IgD-negative memory B cell (primary cell): Measurements from ENCODE around the gene RIN3. TPM values are rescaled to one million over a fixed set of nuclear protein-coding genes. Genes with fewer than 3 reads are reported as not detected.
A peak's percentile ranks its signal among the peaks of the same experiment; 100 is the strongest.

Source experiments
- H3K27ac Mint-ChIP-seq, 3 donors: one replicate each; pipeline ENCODE4 v1.8.0; 2020 to 2022; ENCODE audit warnings: mild to moderate bottlenecking in 3 of 3, mixed read lengths in 3 of 3, moderate library complexity in 1 of 3
- H3K27me3 Mint-ChIP-seq: one replicate; pipeline ENCODE4 v1.8.0; 2021; ENCODE audit warnings: mixed read lengths
- H3K36me3 Mint-ChIP-seq: one replicate; pipeline ENCODE4 v1.8.0; 2020; ENCODE audit warnings: mild to moderate bottlenecking, mixed read lengths
- H3K4me1 Mint-ChIP-seq, 3 donors: one replicate each; pipeline ENCODE4 v1.8.0; 2020 to 2022; ENCODE audit warnings: mixed read lengths in 3 of 3, mild to moderate bottlenecking in 1 of 3
- H3K4me3 Mint-ChIP-seq, 4 donors: one replicate each; pipeline ENCODE4 v1.8.0; 2020 to 2022; ENCODE audit warnings: mild to moderate bottlenecking in 4 of 4, mixed read lengths in 4 of 4, moderate library complexity in 3 of 4
- H3K9me3 Mint-ChIP-seq, 3 donors: one replicate each; pipeline ENCODE4 v1.8.0; 2020 to 2021; ENCODE audit warnings: mixed read lengths in 3 of 3, mild to moderate bottlenecking in 1 of 3
- polyA plus RNA-seq: library from polyadenylated mRNA; unstranded; fragments of 300-500 nt; fragmentation: Illumina TruSeq; gene quantifications from one replicate; pipeline ENCODE4 v1.2.3, GENCODE V29; 2021

The RIN3 gene
- polyA plus RNA-seq, 1 donor from 2014 or later, result 29.4 TPM

DNA sequence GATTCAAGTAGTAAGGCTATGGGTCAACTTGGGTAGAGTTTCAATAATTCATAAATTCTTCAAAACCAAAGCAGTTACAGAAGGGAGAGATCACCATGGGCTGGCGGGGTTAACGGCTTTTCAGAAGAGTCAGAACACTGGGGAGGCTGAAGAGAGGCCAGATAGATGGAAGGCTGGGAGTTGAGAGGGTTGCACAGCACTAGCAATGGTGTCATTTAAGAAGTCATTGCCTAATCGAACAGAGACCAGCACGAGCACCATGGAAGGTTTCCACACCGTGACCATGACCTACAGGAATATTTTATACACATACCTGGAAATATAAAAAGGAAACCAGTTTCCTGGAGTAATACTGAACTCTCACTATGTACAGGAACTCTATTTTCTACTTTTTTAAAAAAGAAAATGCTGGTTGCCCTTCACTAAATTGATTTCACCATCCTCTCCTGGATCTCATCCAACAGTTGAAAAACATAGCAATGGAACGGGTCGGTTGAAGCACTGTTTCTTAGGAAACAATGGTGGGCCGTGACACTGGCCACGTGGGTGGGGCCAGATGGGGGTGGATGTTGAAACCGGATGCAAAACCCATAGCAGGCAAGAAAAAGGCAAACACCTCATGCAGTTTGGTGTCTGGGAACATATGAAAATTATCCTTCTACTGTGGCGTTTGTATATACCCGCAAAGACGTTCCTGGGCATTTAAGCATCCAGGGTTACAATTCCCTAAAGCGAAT, 38.0 kb upstream of the RIN3 start:
- peaks cover 2% of the 10 kb centered on the region for H3K36me3 Mint-ChIP-seq
- H3K4me1 Mint-ChIP-seq, result peaks cover 0 to 3% (median 0%) of the 10 kb centered on the region in 3 donors
- H3K27me3 Mint-ChIP-seq, result peaks cover 2% of the 10 kb centered on the region
- peak overlapping the region in 1 of 4 donors; percentile 1 for H3K4me3 Mint-ChIP-seq
- peak overlapping the region in 1 of 3 donors; percentile 71 for H3K27ac Mint-ChIP-seq
- H3K9me3 Mint-ChIP-seq, result peaks cover 0 to 12% (median 11%) of the 10 kb centered on the region in 3 donors

DNA sequence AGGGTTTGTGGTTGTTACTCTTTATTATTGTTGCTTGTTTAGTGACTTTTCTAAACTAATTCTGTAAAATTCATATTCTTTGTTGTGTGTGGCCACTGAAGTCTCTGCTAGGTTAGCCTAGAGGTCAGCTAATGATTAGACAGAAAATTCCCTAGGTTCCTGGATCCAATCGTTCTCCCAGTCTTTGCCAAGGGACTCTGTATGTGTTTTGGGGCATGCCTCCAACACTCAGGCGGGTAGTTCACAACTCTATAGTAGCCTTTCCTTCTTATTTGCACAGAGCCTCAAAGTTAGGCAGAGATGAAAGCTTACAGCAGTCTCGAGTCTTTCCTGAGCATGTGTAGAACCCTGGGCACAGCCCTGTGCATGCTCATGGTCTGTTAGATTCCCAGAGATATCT, 32.7 kb upstream of the RIN3 start:
- no peak overlapping the region for H3K4me3 Mint-ChIP-seq
- H3K4me1 Mint-ChIP-seq, result no peaks in the 10 kb centered on the region
- H3K27me3 Mint-ChIP-seq, result peaks cover 7% of the 10 kb centered on the region
- H3K9me3 Mint-ChIP-seq, result peaks cover 0 to 15% (median 13%) of the 10 kb centered on the region in 3 donors
- peaks cover 3% of the 10 kb centered on the region for H3K36me3 Mint-ChIP-seq
- H3K27ac Mint-ChIP-seq, result no peak overlapping the region

DNA sequence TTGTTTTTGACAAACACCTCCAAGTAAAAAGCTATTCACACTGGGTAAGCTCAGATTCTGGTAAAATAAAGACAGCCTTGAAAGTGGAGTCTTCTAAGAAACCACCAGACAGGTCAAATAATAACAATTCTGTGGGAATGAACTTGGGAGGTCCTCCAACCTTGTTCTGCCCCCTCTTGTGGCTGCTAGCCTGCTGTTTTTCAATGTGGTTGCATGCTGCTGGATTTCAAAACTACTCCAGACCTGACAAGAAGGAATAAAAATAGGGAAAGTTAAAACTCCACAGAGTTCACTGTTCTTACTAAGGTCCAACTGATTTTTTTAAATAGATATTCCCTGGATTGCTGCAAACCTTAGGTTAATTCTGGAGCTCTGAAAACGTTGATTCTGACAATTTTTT, 32.2 kb upstream of the RIN3 start:
- Mint-ChIP-seq H3K4me3 (no peak overlapping the region), H3K9me3 (peaks cover 0 to 15% (median 13%) of the 10 kb centered on the region in 3 donors), H3K4me1 (no peaks in the 10 kb centered on the region), H3K27ac (no peak overlapping the region), H3K36me3 (peaks cover 3% of the 10 kb centered on the region), H3K27me3 (peaks cover 10% of the 10 kb centered on the region)

DNA sequence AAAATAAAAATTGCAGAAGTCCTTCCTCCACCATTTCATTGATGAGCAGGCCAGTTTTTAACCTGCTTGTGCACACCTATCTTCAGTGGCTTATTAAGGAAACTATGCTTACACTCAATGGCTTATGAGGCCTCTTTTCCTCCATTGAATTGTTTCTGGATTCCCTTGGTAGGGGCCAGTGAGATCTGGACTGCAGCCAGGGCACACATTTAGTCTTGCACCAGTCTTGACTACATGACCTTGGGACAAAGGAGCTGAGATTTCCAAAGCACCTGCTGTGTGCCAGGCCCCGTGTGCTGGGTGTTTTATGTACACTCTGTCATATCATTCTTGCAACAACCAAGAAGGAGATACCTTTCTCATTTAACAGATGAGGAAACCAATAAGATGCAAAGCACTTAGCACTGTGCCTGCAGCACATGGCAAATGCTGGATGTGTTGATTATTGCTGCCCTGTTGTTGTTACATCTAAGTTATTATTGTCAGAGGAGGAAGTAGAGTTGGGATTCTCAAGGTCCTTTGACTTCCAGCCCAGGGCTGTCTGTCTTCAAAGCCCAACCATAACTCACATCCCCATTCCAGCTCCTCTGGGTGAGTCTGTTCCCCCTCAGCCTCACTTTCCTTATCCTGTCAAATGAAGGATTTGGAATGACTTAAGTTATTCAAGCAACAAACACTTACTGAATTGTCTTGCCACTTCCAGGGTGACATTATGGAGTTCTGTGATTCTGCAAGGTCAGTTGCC, 31.6 kb upstream of the RIN3 start:
- H3K27me3 Mint-ChIP-seq, result peaks cover 11% of the 10 kb centered on the region
- peaks cover 3% of the 10 kb centered on the region for H3K36me3 Mint-ChIP-seq
- H3K9me3 Mint-ChIP-seq, result peaks cover 0 to 15% (median 13%) of the 10 kb centered on the region in 3 donors
- no peak overlapping the region for H3K4me3 Mint-ChIP-seq
- H3K4me1 Mint-ChIP-seq, result no peaks in the 10 kb centered on the region
- no peak overlapping the region for H3K27ac Mint-ChIP-seq

DNA sequence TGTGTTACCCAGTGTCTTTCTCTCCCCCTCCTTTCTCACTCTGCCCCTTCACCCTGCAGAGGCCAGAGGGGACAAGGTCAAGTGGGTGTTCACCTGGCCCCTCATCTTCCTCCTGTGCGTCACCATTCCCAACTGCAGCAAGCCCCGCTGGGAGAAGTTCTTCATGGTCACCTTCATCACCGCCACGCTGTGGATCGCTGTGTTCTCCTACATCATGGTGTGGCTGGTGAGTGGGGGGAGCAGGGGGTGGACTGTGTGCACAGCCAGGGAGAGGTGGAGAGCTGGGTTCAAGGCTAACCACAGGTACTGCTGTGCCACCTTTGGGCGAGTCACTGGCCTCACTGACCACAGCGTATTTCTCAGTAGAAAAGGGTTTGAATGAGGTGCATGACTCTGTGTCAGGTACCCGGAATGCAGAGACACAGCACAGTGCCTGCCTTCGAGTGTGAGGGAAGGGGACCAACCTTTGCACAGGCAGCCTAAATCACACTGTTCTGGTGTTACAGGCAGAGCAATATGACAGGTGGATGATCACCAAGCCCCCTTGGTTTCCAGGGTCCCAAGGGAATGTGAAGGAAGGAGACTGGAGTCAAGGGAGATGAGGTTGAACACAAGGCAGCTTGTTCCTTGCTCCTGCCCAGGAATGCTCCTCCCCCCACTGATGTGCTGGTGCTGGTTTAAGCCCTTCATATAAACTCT, 30.8 kb upstream of the RIN3 start:
- Mint-ChIP-seq H3K4me1 (no peaks in the 10 kb centered on the region), H3K4me3 (no peak overlapping the region), H3K9me3 (peaks cover 0 to 15% (median 13%) of the 10 kb centered on the region in 3 donors), H3K36me3 (peaks cover 3% of the 10 kb centered on the region), H3K27ac (no peak overlapping the region), H3K27me3 (peaks cover 14% of the 10 kb centered on the region)

DNA sequence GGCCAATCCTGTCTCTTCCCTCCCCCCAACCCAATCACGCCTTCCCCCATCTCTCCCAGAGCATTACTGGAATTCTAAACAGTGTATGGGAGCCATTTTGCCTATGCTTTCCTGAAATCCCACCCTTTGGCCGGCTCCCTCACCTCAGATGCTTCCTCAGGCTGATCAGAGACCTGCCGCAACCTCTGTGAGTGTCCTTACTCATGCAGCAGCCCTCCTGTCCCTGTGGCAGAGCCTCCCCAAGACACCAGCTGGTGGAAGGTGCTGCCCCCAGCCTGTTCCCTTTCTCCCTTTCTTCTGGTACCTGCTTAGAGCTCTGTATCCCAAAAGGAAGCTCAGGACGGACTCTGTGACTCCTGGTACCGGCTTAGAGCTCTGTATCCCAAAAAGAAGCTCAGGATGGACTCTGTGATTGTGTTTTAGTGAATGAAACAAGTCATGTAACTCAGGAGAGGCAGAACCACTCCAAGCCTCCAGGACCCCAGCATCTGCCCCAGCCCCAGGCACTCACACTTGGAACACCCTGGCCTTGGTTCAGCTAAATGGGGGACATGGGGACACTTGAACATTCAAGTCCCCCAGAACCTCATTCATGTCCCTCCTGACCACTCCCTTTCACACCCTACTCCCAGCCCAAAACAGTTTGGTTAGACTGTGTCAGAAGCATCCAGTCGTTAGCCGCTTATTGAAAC, 29.3 kb upstream of the RIN3 start:
- Mint-ChIP-seq H3K36me3 (peaks cover 3% of the 10 kb centered on the region), H3K4me3 (peak overlapping the region in 1 of 4 donors; percentile 10), H3K27me3 (peaks cover 15% of the 10 kb centered on the region), H3K27ac (no peak overlapping the region), H3K4me1 (no peaks in the 10 kb centered on the region), H3K9me3 (peaks cover 0 to 7% (median 5%) of the 10 kb centered on the region in 3 donors)

DNA sequence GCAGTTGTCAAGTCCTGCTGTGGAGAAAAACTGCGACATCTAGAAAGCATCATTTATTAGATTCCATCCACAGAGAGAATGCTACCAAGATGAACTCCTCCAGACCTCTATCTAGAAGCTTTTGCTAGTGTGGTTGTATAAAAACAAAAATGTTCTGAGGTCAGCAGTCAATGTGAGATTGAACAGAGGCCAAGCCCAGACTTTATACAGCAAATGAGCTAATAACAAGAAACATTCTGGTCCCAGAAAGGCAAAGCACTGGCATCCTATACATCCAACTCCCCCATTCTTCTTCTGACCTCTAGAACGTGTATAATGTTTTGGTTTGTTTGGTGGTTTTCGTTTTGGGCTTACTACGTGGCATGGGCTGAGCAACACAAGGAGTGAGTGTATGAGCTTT, 26.7 kb upstream of the RIN3 start:
- no peaks in the 10 kb centered on the region for H3K36me3 Mint-ChIP-seq
- H3K27ac Mint-ChIP-seq, result no peak overlapping the region
- H3K4me3 Mint-ChIP-seq, result no peak overlapping the region
- H3K9me3 Mint-ChIP-seq, result no peaks in the 10 kb centered on the region
- H3K4me1 Mint-ChIP-seq, result peaks cover 0 to 5% (median 0%) of the 10 kb centered on the region in 3 donors
- H3K27me3 Mint-ChIP-seq, result peaks cover 15% of the 10 kb centered on the region

DNA sequence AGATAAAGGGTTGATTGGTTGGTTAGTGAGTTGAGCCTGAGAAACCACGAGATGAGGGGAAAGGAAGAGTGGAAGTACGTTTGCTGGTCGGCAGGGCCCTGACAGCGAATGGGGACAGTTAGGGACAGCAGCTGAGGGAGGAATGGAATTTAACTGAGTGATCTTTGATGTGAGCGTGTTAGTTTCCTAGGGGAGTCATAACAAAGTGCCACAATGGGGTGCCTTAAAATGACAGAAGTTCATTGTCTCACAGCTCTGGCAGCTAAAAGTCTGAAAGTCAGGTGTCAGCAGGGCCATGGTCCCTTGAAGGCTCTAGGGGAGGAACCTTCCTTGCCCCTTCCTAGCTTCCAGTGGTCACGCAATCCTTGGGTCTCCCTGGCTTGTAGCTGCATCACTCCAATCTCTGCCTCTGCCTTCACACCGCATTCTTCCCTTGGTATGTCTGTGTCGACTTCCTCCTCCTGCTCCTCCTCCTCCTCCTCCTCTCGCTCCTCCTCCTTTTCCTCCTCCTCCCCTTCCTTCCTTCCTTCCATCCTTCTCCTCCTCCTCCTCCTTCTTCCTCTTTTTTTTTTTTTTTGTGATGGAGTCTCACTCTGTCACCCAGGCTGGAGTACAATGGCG, 26.0 kb upstream of the RIN3 start:
- Mint-ChIP-seq H3K36me3 (no peaks in the 10 kb centered on the region), H3K9me3 (no peaks in the 10 kb centered on the region), H3K27me3 (peaks cover 15% of the 10 kb centered on the region), H3K4me1 (peaks cover 0 to 5% (median 2%) of the 10 kb centered on the region in 3 donors), H3K4me3 (no peak overlapping the region), H3K27ac (no peak overlapping the region)

DNA sequence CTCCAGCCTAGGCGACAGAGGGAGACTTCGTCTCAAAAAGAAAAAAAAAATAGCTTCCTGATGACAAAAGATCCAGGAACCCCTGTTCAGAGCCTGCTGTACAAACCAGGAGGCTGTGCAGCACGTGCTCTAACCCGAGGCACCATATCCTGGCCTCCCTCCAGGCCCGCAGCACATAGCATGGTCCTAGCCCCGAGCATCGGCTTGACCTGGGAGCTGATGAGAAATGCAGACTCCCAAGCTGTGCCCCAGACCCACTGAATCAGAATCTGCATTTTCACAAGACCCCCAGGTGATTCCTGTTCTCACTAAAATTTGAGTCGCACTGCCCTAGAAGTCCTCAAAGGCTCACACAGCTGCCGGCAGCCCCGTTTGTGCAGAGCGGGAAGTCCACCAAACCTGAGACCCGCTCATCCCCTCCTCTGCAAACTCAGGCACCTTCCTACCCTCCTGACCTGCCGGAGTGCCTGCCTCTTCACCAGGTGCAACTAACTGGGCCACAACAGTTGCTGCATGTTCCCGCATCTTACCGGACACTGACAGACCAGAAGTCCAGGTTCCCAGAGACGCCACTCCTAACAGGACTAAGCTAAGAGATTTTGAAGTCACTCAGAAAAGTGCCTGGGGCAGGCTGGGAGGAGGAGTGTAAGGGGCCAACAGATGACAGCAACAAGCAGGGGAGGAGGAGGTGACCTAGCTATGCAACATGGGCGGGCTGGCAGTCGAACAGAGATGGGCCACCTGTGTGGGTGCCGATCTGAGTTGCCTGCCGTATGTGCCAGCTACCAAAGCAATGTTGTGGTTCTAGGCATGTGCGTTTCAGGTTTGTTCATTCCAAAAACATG, 24.0 kb upstream of the RIN3 start:
- Mint-ChIP-seq H3K36me3 (no peaks in the 10 kb centered on the region), H3K9me3 (no peaks in the 10 kb centered on the region), H3K27ac (no peak overlapping the region), H3K4me3 (no peak overlapping the region), H3K27me3 (peaks cover 15% of the 10 kb centered on the region), H3K4me1 (peaks cover 0 to 5% (median 2%) of the 10 kb centered on the region in 3 donors)

DNA sequence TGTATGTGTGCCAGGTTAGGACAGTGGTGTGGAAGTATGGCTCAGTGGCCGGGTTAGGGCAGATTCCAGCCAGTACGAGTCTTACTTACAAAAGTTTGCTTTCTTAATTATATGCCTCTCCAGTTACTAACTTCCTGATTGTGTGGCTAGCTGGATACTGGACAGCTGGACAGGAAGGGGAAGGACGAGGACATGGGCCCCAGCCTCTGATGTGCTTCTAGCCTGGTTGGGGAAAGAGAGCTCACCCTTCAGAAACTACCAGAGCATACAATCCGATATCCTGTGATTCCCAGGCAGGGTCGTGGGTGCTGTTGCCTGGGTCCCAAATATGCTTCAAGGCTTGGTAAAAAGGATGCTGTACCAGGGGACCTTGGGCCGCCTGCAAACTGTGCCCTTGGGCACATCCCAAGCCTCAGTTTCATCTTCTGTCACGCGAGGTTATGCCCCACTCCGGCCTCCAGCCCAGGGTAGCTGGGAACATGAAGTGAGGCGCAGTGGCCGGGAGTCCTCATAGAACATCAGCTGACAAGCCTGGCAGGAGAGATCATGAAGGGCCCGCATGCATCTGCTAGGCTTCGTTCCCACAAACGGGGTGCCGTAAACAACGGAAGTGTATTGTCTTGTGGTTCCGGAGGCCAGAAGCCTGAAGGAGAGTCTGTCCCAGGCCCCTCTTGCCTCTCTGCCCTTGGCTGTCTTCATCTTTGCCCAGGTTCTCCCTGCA, 23.2 kb upstream of the RIN3 start:
- Mint-ChIP-seq H3K36me3 (no peaks in the 10 kb centered on the region), H3K4me1 (peaks cover 3 to 5% (median 4%) of the 10 kb centered on the region in 3 donors), H3K27me3 (peaks cover 13% of the 10 kb centered on the region), H3K4me3 (no peak overlapping the region), H3K9me3 (no peaks in the 10 kb centered on the region), H3K27ac (no peak overlapping the region)

DNA sequence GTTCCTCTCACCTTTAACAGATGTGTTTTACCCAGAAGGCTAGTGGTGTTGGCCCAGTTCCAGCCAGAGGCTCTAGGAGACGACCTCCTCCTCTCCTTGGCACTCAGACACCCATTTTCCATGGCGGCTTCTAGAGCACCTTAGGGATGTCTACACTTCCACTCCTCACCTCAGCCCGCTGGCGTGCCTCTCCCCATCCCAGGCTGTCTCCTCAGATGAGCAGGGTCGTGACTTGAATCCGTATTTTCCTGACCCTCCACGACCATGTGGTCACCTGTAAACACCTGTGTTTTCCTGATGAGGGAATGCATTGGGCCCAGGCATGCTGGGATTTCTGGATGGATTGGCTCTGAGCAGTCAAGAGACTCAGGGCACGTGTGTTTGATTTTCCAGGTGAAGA, 21.8 kb upstream of the RIN3 start:
- no peaks in the 10 kb centered on the region for H3K9me3 Mint-ChIP-seq
- no peaks in the 10 kb centered on the region for H3K36me3 Mint-ChIP-seq
- H3K4me3 Mint-ChIP-seq, result no peak overlapping the region
- H3K27ac Mint-ChIP-seq, result no peak overlapping the region
- H3K4me1 Mint-ChIP-seq, result peaks cover 3 to 5% (median 4%) of the 10 kb centered on the region in 3 donors
- H3K27me3 Mint-ChIP-seq, result peaks cover 10% of the 10 kb centered on the region

DNA sequence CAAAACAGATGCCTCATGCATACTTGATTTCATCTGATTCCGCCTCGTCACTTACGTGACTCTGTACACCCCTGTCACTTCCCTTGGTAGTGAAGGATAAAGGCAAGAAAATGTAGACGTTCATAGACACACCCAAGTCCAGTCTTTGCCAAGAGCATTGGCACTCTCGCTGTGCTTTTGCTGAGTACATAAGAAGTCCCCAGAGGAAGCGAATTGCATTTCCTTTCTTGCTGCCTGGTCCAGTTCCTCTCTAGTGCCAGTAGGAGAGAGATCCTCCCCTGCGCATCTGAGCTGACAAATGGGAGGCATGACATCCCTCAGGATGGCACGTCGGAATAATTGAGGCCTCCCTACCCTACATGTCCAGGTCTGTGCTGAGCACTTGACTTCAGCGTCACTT, 21.3 kb upstream of the RIN3 start:
- peaks cover 8% of the 10 kb centered on the region for H3K27me3 Mint-ChIP-seq
- H3K4me1 Mint-ChIP-seq, result peaks cover 3 to 5% (median 4%) of the 10 kb centered on the region in 3 donors
- no peaks in the 10 kb centered on the region for H3K36me3 Mint-ChIP-seq
- H3K9me3 Mint-ChIP-seq, result no peaks in the 10 kb centered on the region
- no peak overlapping the region for H3K27ac Mint-ChIP-seq
- H3K4me3 Mint-ChIP-seq, result no peak overlapping the region

DNA sequence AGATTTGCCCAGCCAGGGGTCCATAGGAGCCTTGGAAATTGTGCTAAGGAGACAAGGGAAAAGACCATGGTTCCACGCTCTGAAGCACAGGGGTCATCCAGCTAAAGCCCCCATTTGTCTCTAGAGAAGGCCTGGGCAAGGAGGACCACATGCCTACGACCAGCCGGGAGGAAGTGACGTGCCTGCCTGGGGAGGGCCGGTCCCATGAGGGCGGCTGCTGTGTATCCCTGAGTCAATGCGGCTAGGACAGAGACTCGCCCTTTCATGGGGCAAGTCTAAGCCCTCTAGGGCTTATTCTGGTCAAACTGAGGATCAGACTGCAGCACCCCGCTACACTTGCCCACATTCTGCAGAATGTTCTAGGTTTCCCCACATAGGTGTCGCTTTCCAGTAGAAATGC, 20.6 kb upstream of the RIN3 start:
- Mint-ChIP-seq H3K27ac (peak overlapping the region in 1 of 3 donors; percentile 73), H3K36me3 (no peaks in the 10 kb centered on the region), H3K4me1 (peaks cover 3 to 5% (median 4%) of the 10 kb centered on the region in 3 donors), H3K27me3 (peaks cover 8% of the 10 kb centered on the region), H3K4me3 (no peak overlapping the region), H3K9me3 (no peaks in the 10 kb centered on the region)
